Measurements from ENCODE around the gene CENPP.

CENPP gene

DNA sequence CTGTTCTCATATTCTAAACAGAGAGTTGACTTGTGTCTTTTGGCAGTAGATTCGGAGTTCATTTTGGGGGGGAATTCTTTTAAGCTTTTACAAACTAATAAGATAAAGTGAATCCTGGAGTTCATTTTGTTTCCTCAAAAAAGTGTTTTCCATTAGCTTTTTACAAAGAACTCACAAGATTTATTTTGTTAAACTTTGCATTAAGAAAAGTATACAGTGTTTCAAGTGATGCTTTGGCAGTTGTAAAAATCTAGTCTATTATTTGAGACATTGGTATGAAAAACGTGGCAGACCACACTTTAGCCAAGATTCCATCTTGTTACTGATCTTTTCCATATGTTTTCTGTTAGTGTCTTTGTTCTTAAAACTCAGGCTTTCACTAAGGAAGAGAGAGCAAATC is 99.7 kb downstream of the CENPP start:
- no peak for DNase-seq (ENCODE audit: low spot score)

DNA sequence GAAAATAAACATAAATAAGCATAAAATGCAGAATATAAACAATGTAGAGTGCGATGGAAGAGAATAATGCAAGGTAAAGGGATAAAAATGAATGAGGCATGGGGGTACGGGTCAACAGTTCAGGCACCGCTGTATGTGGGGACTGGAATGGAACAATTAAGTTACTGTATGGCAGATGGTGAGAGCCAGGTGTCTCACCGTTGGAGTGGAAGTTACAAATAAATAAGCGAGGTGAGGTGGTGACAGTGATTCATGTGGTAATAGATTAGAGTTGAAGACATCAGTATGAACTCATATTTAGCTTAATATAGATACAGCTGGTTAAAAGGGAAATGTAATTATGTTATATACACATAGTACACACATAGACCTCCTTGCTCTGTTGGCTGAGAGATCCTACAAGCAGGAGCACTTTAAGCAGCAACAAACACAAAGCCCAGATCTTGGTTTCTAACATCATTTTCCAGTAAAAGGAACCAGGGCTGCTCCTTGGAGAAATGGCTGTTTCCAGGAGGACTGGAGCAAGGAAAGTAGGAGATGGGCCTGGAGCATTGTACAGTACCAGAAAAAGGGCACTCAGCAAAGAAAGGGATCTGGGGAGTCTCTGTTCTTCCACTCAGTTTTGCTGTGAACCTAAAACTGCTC is 100.9 kb downstream of the CENPP start:
- DNase-seq (ENCODE audit: low spot score) = no peak

DNA sequence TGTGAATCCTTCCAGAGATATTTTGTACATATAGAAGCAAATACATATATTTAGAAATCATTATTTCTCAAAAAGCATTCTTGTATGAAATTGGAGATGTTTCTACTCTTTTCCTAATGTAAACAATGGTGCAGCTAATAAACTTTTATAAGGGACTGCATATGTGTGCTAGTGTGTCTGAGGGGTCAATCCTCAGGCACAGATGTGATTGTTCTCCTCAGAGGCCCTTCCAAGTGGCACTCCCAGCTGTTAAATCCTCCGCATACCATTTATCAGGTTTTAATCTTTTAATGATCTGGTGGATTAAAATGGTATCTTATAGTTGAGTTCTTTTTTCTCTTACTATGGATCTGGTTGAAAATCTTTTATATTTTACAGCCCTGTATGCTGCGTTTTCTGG is 104.1 kb downstream of the CENPP start:
- no peak for DNase-seq (ENCODE audit: low spot score)

DNA sequence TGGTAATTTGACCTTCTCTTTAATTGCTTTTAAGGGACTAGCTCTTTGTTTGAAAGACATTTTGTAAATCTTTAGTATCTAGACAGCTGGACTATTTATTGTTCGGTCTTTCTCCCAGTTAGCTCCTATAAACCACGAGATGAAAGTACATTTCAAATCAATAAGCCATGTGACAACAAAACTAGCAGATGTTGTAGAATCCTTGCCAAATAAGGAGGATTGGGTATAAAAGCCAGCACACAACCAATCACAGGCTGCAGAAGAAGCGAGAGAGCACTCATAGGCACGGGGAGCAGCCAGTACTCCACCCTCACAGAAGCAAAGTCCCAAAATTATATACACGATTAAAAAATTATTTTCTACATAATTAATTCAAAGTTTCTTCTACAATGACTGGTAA is 106.6 kb downstream of the CENPP start:
- no peak for DNase-seq (ENCODE audit: low spot score)

DNA sequence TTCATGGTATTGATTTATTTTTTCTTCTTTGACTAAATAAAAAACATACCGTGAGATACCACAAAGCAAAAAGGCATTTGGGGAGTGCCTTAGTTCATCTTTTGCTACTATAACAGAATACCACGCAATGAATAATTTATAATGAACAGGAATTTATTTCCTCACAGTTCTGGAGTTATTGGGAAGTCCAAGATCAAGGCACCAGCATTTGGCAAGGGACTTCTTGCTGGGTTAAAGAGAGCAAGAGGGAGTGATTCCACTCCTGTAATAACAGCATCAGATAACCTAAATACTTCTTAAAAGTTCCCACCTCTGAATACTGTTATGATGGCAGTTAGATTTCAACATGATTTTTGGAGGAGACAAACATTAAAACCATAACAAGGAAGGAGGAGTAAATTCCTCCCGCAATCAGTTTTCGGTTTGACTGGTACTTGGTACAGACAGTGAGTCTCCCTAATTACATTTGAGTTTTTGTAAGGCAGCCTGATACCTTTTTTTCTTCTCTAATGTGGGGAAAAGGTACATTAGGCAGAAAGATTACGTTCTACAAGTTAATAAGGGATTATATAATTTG is 107.3 kb downstream of the CENPP start:
- DNase-seq (ENCODE audit: low spot score) = no peak

DNA sequence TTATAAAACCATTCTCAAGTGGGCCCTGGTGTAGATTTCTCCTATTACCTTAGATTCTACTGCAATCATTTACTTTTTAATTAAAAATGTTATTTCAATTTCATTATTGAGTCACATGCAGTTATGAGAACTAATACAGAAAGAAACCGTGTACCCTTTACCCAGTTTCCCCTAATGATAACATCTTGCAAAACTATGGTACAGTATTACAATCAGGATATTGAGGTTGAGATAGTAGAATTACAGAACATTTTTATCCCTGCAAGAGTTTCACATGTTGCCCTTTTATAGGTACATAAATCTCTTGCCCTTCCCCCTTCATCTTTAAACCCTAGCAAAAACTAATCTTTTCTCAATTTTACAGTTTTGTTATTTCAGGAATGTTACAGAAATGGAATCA is 109.5 kb downstream of the CENPP start:
- no peak for DNase-seq (ENCODE audit: low spot score)

DNA sequence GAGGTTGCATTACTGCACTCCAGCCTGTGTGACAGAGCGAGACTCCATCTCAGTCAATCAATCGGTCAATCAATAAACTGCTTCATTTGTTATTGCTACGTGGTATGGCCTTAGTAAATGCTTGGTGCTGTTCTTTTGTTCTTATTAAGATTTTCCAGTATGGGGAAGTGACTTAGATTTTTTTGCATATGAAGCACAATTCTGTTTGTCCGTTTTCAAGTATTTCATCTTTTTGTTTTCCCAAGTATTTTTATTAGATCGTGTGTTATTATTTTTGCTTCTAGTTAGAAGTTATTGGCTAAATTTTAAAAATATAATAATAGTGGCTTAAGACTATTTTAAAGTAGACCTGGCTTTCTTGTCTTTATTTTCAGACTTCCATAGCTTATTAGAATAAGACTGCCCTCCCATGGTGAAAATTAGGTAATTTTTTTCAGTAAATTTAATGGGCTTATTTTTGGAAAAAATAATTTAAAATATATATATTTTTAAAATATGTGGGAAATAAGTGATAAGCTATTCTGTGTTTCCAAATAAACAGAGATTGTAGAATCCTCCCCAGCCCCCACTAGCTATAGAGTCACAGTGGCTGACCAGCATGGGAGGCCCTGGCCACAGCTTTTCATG is 113.3 kb downstream of the CENPP start:
- no peak for DNase-seq (ENCODE audit: low spot score)

DNA sequence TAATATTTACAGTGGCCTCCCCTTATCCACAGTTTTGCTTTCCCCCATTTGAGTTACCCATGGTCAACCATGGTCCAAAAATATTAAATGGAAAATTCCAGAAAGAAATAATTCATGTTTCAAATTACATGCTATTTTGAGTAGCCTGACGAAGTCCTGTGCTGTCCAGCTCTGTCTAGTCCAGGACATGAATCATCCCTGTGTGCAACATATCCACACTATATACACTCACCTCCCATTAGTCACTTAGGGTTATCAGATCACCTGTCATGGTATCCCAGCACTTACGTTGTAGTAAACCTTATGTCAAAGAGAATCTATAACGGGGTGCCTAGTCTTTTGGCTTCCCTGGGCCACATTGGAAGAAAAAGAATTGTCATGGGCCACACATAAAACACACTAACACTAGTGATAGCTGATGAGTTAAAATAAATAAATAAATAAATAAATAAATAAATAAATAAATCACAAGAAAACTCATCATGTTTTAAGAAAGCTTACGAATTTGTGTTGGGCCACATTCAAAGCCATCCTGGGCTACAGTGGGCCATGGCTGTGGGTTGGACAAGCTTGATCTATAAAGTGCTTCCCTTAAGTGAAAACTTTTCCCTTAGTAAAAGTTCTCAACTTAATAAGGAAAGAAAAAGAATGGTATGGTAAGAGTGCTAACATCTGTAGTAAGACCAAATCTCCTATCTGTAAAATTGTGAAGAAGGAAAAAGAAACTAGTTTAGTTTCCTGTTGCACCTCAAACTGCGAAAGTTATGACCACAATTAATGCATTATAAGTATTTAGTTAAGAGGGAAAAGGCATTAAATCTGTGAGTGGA is 114.4 kb downstream of the CENPP start:
- peak; percentile 58 for DNase-seq (ENCODE audit: low spot score)

DNA sequence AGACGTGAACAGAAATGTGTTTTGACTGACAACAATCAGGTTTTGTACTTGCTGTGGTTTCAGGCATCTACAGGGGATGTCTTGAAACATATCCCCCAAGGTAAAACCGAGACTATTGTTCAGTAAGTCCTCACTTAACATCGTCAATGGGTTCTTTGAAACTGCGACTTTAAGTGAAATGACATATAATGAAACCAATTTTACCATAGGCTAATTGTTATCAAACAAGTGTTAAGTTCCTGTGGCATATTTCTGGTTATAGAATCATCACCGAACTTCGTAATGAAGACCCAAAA is 114.9 kb downstream of the CENPP start:
- DNase-seq (ENCODE audit: low spot score) = no peak

DNA sequence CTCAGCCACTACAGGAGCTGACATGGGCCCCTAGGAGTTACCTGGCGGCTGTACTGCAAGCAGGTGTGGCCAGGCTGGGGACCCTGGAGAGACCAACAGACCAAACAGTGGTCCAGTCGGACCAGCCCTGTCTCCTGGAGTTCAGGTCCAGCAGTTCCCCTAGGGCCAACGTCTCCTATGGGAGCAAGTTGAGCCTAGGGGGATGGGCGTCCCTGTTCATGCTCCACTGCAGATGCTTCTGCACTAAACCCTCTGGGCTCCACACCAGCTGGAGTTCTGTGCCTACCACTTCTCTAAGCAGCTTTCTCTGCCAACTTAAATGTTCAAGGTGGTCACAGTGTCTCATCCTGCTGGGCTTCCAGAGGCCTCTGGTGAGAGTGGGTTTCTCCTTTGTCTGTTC is 119.1 kb downstream of the CENPP start:
- no peak for DNase-seq (ENCODE audit: low spot score)

DNA sequence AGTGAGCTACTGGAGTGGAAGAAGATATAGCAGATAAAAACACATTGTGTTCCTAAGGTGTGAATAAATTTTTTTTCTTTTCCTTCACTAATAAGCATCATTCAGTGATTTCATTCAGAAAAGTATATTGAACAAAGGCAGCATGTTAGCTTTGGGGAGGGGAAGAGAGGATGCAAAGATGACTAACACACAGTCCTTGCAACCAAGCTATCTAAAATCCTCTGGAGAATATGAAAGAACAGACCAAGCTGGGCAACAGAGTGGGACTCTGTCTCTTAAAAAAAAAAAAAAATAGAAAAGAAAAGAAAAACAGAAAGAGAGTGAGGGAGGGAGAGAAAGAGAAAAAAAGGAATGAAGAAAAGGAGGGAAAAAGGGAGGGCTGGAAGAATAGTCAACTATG is 120.8 kb downstream of the CENPP start:
- DNase-seq (ENCODE audit: low spot score) = no peak

DNA sequence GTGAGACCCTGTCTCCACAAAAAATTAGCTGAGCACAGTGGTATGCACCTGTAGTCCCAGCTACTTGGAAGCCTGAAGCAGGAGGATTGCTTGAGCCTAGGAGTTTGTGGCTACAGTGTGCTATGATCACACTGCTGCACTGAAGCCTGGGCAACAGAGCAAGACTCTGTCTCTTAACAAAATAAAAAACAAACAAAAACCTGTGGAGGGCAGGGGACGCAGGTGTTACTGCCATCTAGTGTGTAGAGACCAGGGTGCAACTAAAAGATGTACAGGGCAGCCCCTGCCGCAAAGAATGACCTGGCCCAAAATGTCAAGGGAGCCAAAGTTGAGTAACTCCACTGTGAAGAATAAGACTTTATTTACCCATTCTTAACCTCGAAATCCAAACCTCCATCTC is 129.5 kb downstream of the CENPP start:
- DNase-seq (ENCODE audit: low spot score) = no peak

DNA sequence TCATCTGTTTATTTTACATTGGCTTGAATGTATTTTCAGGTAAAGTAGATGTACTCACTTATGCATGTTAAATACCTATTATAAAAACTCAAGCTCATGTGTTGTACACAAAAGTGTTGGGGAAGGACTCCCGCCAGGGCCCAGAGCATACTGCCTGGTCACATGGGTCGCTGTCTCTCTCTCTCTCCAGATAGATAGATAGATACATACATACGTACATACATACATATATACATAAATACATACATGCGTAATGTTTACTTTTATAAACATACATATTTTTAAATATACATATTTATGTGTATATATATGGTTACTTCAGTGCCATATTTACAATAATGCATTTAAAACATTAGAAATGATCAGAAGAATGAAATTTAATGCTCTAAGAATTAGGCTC is 131.8 kb downstream of the CENPP start:
- DNase-seq (ENCODE audit: low spot score) = no peak

DNA sequence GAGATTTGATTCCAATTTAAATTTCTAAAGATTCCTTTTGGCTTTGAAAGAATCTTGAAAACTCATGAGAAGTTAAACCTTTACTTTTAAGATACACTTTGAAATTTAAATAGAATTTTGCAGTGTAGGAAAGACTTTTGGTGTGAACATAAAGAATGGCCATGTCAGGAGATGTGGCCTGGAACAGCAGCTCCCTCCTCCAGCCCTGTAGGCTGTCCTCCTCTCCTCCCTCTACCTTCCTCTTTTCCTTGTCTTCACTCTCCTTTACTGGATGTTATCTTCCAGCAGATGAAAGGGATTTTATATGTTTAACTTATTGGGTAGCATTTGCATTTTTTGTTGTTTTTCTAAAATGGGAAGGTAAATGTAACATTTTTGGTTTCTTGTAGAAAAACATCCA is 137.6 kb downstream of the CENPP start:
- DNase-seq (ENCODE audit: low spot score) = no peak

DNA sequence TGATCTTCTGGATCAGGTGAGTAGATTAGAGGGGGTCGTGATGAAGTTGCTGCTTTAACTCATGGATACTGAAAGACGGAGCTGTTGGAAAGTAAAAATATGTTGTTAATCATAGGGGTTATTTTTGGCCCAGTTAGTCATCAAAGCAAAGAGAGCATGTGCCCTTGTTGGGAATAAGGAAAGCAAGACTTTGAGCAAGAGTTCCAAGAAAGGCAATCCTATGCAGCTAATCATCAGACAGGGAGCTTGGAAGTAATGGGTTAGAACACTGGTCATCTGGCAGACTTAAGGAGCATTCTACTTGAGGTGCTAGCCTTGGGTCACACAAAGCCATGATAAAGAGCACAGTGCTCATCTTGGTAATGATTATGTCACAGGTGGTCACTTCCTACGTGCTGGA is 138.2 kb downstream of the CENPP start:
- DNase-seq (ENCODE audit: low spot score) = no peak

DNA sequence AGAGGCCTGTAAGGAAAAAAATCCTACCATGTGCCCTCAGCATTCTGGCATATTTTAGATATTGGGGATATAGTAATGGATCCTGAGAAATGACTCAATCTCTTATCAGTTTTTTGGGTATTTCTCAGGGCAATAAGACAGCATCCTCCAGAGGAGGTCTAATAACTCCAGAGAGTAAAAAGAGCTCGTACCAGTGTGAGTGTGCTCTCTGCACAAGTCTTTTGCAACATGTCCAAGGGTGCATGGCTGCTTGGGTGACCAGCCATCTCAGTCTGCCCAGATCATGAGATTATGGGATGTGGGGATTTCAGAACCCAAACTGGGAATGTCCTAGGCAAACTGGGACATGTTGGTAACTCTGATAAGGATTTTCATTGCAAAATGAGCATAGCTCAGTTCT is 141.3 kb downstream of the CENPP start:
- DNase-seq (ENCODE audit: low spot score) = no peak

DNA sequence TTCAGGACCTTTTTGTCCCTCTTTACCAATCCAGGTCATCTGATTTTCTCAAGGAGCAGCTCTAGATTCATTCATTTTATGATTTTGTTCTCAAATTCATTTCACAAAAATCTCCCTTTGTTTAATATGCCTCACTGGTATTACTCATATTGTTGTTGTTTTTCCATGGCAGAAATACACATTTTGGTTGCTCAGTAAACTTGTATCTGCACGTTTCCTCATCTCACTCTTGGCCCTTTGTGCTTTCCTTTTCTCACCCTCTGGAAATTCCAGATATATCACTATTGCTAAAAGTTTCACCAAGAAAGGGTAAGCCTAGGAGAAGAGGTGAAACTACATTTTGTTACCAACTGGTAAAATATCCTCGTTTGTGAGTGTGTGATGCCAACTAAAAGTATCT is 141.8 kb downstream of the CENPP start:
- DNase-seq (ENCODE audit: low spot score) = no peak

DNA sequence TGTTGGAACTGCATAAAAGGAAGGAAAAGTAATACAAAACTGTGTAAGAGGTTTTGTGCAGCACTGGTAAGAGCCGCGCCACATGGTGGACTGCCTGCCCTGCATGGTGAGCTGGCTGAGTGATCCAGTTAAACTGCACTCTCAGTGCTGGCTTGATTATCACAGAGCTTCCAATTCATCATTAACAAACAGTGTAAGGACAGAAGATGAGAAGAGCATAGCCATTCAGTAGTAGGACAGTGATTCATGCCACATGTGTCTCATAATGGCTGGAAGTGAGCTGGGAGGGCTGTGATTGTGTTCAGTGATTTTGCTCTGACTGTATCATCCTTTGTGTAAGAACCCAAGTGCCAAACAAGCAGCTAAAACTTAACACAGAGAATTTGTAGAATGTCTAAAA is 142.5 kb downstream of the CENPP start:
- peak; percentile 20 for DNase-seq (ENCODE audit: low spot score)

DNA sequence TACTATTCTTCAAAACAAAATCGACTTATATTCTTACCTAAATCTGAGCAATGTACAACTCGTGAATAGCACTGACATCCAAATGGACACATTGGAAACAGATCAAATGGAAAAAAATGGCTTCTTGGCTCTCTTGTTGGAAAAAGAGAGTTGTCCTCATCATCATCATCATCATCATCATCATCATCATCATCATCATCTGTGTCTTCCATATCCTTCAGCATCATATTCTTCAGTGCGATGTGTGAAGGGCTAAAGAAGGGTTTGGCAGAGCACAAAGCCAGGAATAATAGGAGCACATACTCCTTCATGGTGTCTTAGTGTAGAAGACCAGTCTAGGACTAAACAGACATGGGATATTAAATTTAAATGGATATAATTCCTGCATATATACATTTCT is 148.8 kb downstream of the CENPP start:
- no peak for DNase-seq (ENCODE audit: low spot score)

DNA sequence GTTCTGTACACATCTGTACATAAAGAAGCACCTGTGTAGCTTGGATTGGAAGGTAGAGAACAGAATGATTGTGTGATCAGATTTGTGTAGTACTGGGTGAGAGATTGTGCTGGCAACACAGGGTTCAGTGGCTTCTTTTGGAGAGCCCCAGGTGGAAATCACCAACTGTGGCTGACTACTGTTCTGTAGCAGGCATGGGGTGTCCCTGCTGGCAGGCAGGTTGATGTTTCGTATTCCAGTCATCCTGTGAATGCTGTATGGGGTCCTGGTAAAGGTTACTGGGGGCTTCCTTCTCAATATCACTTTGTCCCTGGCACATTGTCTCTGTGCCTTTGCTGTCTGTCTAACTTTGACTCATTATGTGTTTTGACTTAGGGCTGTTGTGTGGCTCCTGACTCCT is 151.2 kb downstream of the CENPP start:
- DNase-seq (ENCODE audit: low spot score) = no peak

DNA sequence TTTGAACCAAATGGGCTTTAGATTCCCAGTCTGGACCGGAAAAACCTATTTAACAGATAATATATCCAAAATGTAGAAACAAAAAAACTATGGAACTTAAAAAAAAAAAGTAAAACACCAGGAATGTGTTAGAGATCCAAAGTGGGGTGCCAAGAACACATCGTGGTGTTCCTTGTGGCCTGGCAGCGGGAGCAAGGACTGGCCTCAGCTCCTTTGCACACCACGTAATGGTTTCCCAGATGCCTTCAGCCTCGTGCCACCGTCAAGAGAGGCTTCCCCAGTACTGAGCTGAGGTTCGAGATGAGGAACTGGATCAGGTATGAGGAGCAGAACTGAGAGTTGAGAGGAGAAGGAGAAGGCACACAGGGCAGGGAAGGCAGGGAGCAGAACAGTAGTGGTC is 153.0 kb downstream of the CENPP start:
- no peak for DNase-seq (ENCODE audit: low spot score)

DNA sequence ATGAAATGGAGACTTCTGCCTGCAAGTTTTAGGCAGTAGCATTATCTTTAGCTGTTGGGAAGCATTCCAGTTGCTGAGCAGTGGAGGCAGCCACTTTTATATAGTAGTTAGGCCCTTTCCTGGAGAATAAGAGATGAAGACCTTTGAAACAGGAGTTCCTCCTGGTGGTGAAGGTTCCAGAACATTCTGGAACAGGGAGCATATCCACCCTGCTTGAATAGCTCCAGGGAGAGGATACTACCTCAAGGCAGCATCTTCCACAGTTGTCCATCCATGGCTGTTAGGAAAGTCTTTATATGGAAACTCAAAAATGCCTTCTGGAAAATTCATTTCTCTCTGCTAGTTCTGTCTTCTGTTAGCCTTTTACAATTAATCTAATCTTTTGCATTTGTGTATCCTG is 153.6 kb downstream of the CENPP start:
- no peak for DNase-seq (ENCODE audit: low spot score)

DNA sequence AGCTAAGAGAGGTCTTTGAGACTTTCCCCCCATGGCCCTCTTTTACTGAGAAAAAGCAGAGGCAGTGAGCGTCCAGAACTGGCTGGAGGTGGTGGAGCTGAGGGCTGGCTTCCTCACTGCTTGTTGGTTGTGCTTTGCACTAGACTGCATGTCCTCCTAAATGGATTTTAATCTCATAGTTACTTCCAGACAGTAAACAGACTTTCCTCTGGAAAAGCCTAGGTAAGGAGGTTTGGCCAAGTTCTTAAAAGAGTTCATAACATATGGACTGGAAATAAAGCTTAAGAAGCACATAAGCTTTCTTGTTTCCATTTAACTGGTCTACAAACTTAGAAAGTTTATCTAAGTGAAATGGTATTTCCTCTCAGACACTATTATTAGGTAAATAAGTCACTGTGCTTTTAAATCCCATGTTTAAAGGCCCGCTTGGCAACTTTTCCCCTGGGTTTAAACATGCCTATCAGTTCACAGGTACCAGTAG is 154.6 kb downstream of the CENPP start:
- DNase-seq (ENCODE audit: low spot score) = peak; percentile 15

Measured in kidney capillary endothelial cell (primary cell).